C4-2B (cell line): ENCODE measurements around the gene DTX1.

ENCODE experiments used
- ZFX ChIP-seq: fragments of 450-650 bp; IDR thresholded peaks from 2 replicates; pipeline ENCODE4 v1.6.1; 2017
- TF ChIP-seq, protein P1 (sequence below): fragments of 450-650 bp; conservative IDR thresholded peaks from 2 replicates; pipeline ENCODE4 v1.5.1; 2017; ENCODE audit warnings: mild to moderate bottlenecking

DNA sequence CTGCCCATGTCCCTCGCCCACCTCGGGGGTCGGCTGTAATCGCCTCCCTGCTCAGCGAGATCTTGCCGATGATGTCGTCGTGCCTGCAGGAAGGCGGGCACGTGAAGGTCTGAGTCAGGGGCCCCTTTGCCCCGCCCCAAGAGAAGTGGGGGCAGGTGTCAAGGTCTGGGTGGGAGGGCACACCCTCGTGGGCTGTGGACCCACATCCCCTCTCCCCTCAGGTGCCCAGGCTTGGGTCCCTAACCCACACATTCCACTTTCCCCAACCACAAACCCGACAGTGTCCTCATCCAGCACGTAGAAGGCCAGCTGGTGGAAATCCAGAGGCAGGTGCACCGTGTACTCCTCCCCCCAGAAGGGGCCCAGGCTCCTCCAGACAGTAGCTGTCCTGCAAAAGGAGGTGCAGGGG lies 71.3 kb downstream of the DTX1 start:
- TF ChIP-seq, protein P1, sequence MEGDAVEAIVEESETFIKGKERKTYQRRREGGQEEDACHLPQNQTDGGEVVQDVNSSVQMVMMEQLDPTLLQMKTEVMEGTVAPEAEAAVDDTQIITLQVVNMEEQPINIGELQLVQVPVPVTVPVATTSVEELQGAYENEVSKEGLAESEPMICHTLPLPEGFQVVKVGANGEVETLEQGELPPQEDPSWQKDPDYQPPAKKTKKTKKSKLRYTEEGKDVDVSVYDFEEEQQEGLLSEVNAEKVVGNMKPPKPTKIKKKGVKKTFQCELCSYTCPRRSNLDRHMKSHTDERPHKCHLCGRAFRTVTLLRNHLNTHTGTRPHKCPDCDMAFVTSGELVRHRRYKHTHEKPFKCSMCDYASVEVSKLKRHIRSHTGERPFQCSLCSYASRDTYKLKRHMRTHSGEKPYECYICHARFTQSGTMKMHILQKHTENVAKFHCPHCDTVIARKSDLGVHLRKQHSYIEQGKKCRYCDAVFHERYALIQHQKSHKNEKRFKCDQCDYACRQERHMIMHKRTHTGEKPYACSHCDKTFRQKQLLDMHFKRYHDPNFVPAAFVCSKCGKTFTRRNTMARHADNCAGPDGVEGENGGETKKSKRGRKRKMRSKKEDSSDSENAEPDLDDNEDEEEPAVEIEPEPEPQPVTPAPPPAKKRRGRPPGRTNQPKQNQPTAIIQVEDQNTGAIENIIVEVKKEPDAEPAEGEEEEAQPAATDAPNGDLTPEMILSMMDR, result no peak
- TF ChIP-seq ZFX, result no peak
